GM12872 (cell line): ENCODE data around the gene SYNE3.

ENCODE experiments used
- CTCF ChIP-seq: IDR thresholded peaks from 3 replicates; pipeline ENCODE4 v1.5.1; 2011; ENCODE audit warnings: low read depth, mild to moderate bottlenecking, low read length, moderate library complexity; ENCODE audit not compliant: insufficient read depth

Gene SYNE3

GRCh38 chr14:95533822-95534221 is 17.4 kb upstream of the SYNE3 start:
- TF ChIP-seq CTCF, result no peak

- TF ChIP-seq CTCF, result no peak
These were observed 17.0 kb upstream of the SYNE3 start for GRCh38 chr14:95533391-95533821.

- TF ChIP-seq CTCF, result no peak
These were observed 15.5 kb upstream of the SYNE3 start for GRCh38 chr14:95531969-95532368.

GRCh38 chr14:95531473-95531872 is 15.0 kb upstream of the SYNE3 start:
- TF ChIP-seq CTCF, result no peak

- no peak for TF ChIP-seq CTCF
These were observed 14.2 kb upstream of the SYNE3 start for GRCh38 chr14:95530473-95531276.

- TF ChIP-seq CTCF, result no peak
These were observed 12.8 kb upstream of the SYNE3 start for GRCh38 chr14:95529216-95529615.

GRCh38 chr14:95527387-95528002 is 11.0 kb upstream of the SYNE3 start:
- peak; percentile 66 for TF ChIP-seq CTCF
